GM18519 (cell line): ENCODE results near the gene ALKBH7.

Experiments
- ATAC-seq: cut with Tn5 transposase; IDR thresholded peaks from one replicate; pipeline ENCODE4 v1.9.1; 2021; ENCODE audit warnings: mild to moderate bottlenecking, moderate library complexity; ENCODE audit not compliant: unreplicated experiment, low FRiP score

The ALKBH7 gene

GRCh38 chr19:6421075-6422014, 48.8 kb downstream of the ALKBH7 start:
- ATAC-seq = no peak

GRCh38 chr19:6423499-6424194, 51.1 kb downstream of the ALKBH7 start:
- ATAC-seq = no peak

- ATAC-seq = no peak
Measured at GRCh38 chr19:6424195-6424938, 51.8 kb downstream of the ALKBH7 start, which contains the start of gene KHSRP. TSS of gene KHSRP (minus strand) at chr19:6424811. CDS start at chr19:6424701, 110 bp downstream.
